ENCODE measurements around the gene ARHGEF16. TPM values are rescaled to one million over a fixed set of nuclear protein-coding genes. Genes with fewer than 3 reads are reported as not detected.

Gene ARHGEF16
- total RNA-seq, 1 experiment from 2014 or later = 17.2 TPM

DNA sequence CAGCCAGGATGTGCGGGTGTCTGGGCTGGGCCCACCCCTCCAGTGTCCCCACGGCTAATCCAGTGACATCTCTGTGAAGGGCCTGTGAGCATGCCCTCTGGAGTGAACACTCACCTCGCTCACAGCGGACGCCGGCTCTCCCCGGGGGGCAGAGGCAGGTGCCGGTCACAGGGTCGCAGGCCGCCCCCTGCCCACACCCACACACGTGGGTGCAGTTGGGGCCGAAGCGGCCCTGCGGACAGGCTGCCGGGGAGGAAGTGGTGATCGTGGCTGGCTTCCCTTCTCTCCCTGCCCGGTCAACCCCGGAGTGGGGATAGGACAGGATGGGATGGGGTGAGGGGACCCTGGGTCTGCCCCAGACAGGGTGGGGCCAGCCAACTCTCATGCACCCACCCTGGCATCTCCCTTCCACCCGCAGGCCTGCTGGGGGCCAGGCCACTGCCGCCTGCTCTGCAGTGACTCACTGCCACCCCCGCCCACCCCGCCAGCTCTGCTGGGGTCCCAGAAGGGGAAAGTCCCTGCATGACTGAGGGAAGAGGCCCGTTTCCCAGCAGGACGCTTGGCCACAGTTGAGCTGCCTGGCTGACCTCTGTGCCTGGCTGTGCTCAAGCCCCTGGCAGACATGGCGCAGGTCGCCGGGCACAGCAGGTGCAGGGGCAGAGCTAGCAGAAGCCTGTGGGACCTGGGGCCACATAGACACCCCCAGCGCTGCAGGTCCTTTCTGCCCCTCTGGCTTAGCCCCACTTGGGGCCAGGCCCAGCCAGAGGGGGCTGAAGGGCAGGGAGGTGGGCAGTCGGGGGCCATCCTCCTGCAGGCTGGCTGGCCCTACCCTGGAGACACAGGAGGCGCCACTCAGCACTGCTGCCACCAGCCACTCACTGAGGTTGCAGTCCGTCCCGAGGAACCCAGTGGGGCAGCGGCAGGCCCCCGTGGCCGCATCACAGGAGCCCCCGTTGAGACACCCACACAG, 41.6 kb downstream of the ARHGEF16 start:
- ChIA-PET CTCF (interaction anchor here (0.9 to 2.9 kb wide), 3 partner anchors 43 to 229 kb away, joined by 3 to 10 read pairs (median 5); no protein-coding TSS in a partner anchor), POLR2A (no interaction called here)
- no peak overlapping the region for H3K27ac Mint-ChIP-seq
- H3K4me3 Mint-ChIP-seq = no peak overlapping the region
- TF ChIP-seq ZNF219 (CRISPR knock-in tag; IDR thresholded peaks at IDR 0.05; ENCODE audit: borderline replicate concordance) (no peak), ESRRA (CRISPR knock-in tag; IDR thresholded peaks at IDR 0.05; ENCODE audit: borderline replicate concordance) (no peak), IRF2 (CRISPR knock-in tag; IDR thresholded peaks at IDR 0.05; ENCODE audit: borderline replicate concordance, low read depth) (no peak), JAZF1 (CRISPR knock-in tag; IDR thresholded peaks at IDR 0.05) (no peak), FOXK1 (CRISPR knock-in tag; IDR thresholded peaks at IDR 0.05) (no peak), TEAD1 (CRISPR knock-in tag; IDR thresholded peaks at IDR 0.05) (no peak), ZNF423 (CRISPR knock-in tag; IDR thresholded peaks at IDR 0.05) (no peak), ETV6 (CRISPR knock-in tag; IDR thresholded peaks at IDR 0.05) (no peak), MXD4 (CRISPR knock-in tag; IDR thresholded peaks at IDR 0.05; ENCODE audit: borderline replicate concordance) (no peak), NR3C1 (CRISPR knock-in tag; conservative IDR thresholded peaks at IDR 0.05; ENCODE audit: low read depth) (no peak), SMAD3 (CRISPR knock-in tag; IDR thresholded peaks at IDR 0.05; ENCODE audit: borderline replicate concordance) (no peak), TCF7 (CRISPR knock-in tag; IDR thresholded peaks at IDR 0.05; ENCODE audit: low read depth) (no peak)
- TF ChIP-seq, protein P1, sequence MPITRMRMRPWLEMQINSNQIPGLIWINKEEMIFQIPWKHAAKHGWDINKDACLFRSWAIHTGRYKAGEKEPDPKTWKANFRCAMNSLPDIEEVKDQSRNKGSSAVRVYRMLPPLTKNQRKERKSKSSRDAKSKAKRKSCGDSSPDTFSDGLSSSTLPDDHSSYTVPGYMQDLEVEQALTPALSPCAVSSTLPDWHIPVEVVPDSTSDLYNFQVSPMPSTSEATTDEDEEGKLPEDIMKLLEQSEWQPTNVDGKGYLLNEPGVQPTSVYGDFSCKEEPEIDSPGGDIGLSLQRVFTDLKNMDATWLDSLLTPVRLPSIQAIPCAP (CRISPR knock-in tag; IDR thresholded peaks at IDR 0.05) = no peak
- TF ChIP-seq, protein P2, sequence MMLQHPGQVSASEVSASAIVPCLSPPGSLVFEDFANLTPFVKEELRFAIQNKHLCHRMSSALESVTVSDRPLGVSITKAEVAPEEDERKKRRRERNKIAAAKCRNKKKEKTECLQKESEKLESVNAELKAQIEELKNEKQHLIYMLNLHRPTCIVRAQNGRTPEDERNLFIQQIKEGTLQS (CRISPR knock-in tag; conservative IDR thresholded peaks at IDR 0.05) = no peak
- TF ChIP-seq, protein P3, sequence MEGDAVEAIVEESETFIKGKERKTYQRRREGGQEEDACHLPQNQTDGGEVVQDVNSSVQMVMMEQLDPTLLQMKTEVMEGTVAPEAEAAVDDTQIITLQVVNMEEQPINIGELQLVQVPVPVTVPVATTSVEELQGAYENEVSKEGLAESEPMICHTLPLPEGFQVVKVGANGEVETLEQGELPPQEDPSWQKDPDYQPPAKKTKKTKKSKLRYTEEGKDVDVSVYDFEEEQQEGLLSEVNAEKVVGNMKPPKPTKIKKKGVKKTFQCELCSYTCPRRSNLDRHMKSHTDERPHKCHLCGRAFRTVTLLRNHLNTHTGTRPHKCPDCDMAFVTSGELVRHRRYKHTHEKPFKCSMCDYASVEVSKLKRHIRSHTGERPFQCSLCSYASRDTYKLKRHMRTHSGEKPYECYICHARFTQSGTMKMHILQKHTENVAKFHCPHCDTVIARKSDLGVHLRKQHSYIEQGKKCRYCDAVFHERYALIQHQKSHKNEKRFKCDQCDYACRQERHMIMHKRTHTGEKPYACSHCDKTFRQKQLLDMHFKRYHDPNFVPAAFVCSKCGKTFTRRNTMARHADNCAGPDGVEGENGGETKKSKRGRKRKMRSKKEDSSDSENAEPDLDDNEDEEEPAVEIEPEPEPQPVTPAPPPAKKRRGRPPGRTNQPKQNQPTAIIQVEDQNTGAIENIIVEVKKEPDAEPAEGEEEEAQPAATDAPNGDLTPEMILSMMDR (IDR thresholded peaks at IDR 0.05) = no peak
- TF ChIP-seq, protein P4, sequence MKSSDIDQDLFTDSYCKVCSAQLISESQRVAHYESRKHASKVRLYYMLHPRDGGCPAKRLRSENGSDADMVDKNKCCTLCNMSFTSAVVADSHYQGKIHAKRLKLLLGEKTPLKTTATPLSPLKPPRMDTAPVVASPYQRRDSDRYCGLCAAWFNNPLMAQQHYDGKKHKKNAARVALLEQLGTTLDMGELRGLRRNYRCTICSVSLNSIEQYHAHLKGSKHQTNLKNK (CRISPR knock-in tag; IDR thresholded peaks at IDR 0.05) = no peak
- TF ChIP-seq, protein P5, sequence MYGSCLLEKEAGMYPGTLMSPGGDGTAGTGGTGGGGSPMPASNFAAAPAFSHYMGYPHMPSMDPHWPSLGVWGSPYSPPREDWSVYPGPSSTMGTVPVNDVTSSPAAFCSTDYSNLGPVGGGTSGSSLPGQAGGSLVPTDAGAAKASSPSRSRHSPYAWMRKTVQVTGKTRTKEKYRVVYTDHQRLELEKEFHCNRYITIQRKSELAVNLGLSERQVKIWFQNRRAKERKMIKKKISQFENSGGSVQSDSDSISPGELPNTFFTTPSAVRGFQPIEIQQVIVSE (CRISPR knock-in tag; IDR thresholded peaks at IDR 0.05; ENCODE audit: borderline replicate concordance) = no peak
- TF ChIP-seq, protein P6, sequence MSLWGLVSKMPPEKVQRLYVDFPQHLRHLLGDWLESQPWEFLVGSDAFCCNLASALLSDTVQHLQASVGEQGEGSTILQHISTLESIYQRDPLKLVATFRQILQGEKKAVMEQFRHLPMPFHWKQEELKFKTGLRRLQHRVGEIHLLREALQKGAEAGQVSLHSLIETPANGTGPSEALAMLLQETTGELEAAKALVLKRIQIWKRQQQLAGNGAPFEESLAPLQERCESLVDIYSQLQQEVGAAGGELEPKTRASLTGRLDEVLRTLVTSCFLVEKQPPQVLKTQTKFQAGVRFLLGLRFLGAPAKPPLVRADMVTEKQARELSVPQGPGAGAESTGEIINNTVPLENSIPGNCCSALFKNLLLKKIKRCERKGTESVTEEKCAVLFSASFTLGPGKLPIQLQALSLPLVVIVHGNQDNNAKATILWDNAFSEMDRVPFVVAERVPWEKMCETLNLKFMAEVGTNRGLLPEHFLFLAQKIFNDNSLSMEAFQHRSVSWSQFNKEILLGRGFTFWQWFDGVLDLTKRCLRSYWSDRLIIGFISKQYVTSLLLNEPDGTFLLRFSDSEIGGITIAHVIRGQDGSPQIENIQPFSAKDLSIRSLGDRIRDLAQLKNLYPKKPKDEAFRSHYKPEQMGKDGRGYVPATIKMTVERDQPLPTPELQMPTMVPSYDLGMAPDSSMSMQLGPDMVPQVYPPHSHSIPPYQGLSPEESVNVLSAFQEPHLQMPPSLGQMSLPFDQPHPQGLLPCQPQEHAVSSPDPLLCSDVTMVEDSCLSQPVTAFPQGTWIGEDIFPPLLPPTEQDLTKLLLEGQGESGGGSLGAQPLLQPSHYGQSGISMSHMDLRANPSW (CRISPR knock-in tag; conservative IDR thresholded peaks at IDR 0.05; ENCODE audit: low read depth) = no peak
- TF ChIP-seq, protein P7, sequence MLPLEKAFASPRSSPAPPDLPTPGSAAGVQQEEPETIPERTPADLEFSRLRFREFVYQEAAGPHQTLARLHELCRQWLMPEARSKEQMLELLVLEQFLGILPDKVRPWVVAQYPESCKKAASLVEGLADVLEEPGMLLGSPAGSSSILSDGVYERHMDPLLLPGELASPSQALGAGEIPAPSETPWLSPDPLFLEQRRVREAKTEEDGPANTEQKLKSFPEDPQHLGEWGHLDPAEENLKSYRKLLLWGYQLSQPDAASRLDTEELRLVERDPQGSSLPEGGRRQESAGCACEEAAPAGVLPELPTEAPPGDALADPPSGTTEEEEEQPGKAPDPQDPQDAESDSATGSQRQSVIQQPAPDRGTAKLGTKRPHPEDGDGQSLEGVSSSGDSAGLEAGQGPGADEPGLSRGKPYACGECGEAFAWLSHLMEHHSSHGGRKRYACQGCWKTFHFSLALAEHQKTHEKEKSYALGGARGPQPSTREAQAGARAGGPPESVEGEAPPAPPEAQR (CRISPR knock-in tag; IDR thresholded peaks at IDR 0.05) = no peak
- TF ChIP-seq, protein P8, sequence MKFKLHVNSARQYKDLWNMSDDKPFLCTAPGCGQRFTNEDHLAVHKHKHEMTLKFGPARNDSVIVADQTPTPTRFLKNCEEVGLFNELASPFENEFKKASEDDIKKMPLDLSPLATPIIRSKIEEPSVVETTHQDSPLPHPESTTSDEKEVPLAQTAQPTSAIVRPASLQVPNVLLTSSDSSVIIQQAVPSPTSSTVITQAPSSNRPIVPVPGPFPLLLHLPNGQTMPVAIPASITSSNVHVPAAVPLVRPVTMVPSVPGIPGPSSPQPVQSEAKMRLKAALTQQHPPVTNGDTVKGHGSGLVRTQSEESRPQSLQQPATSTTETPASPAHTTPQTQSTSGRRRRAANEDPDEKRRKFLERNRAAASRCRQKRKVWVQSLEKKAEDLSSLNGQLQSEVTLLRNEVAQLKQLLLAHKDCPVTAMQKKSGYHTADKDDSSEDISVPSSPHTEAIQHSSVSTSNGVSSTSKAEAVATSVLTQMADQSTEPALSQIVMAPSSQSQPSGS (CRISPR knock-in tag; IDR thresholded peaks at IDR 0.05; ENCODE audit: borderline replicate concordance, low read depth) = no peak
- ATAC-seq (no peak), DNase-seq (ENCODE audit: low spot score) (no peak)
- no peaks in the 10 kb centered on the region for H3K9me3 Mint-ChIP-seq
- no peaks in the 10 kb centered on the region for H3K36me3 Mint-ChIP-seq
- H3K27me3 Mint-ChIP-seq (ENCODE audit: low read depth) = no peaks in the 10 kb centered on the region
- H3K4me1 Mint-ChIP-seq = peaks cover 1% of the 10 kb centered on the region; the same call in 1 of the 2 replicates

Data from WTC11 (cell line).